WTC11 (cell line): Measurements from ENCODE around the gene HIBADH. TPM values are rescaled to one million over a fixed set of nuclear protein-coding genes. Genes with fewer than 3 reads are reported as not detected.

Experiments used
- ATAC-seq: fragments of 200-7000 bp; cut with Tn5 transposase; 2 replicates; pipeline ENCODE4 v1.10.0; 2021; ENCODE audit warnings: mild to moderate bottlenecking, moderate library complexity
- CTCF ChIA-PET: fragments of 300-600 bp; sonication (Branson Sonifier 250); formaldehyde crosslinking; loops from one replicate; lab custom pipeline; 2021; ENCODE audit warnings: antibody characterized with exemption; lab: Charles Lee
- POLR2A ChIA-PET: fragments of 350-600 bp; sonication (Branson Sonifier 250); formaldehyde crosslinking; loops from one replicate; lab custom pipeline; 2021; ENCODE audit warnings: antibody characterized with exemption; lab: Charles Lee
- DNase-seq: peaks from one replicate; pipeline ENCODE4 v3.0.0; 2021; ENCODE audit warnings: low spot score
- H3K27ac Mint-ChIP-seq: 2 replicates; pipeline ENCODE4 v1.8.0; 2021; ENCODE audit warnings: mixed read lengths
- H3K27me3 Mint-ChIP-seq: 2 replicates; pipeline ENCODE4 v1.8.0; 2021; ENCODE audit warnings: low read depth, mild to moderate bottlenecking, moderate library complexity, mixed read lengths
- H3K36me3 Mint-ChIP-seq: 2 replicates; pipeline ENCODE4 v1.8.0; 2021; ENCODE audit warnings: mixed read lengths
- H3K4me1 Mint-ChIP-seq: 2 replicates; pipeline ENCODE4 v1.8.0; 2022; ENCODE audit warnings: mixed read lengths
- H3K4me3 Mint-ChIP-seq: 2 replicates; pipeline ENCODE4 v1.8.0; 2021; ENCODE audit warnings: mild to moderate bottlenecking, moderate library complexity, mixed read lengths
- H3K9me3 Mint-ChIP-seq: 2 replicates; pipeline ENCODE4 v1.8.0; 2021; ENCODE audit warnings: mixed read lengths
- KAT7 ChIP-seq: sonication (generic); formaldehyde crosslinking; IDR thresholded peaks from 2 replicates; pipeline ENCODE4 v1.8.1; 2023; ENCODE audit warnings: missing genetic modification reagents, mild to moderate bottlenecking, borderline replicate concordance
- ZBTB43 ChIP-seq: sonication (generic); formaldehyde crosslinking; IDR thresholded peaks from 2 replicates; pipeline ENCODE4 v1.8.1; 2023; ENCODE audit warnings: mild to moderate bottlenecking, missing genetic modification reagents
- total RNA-seq: library from RNA; stranded (reverse); gene quantifications from 3 replicates; pipeline ENCODE4 v1.2.3, GENCODE V29; 2021
- TF ChIP-seq, protein P1 (sequence below): fragments of 250-450 bp; sonication (Bioruptor Pico); IDR thresholded peaks from 2 replicates; pipeline ENCODE4 v1.8.0; 2021; ENCODE audit warnings: mild to moderate bottlenecking
- TF ChIP-seq, protein P2 (sequence below): fragments of 250-450 bp; sonication (Bioruptor Pico); IDR thresholded peaks from 2 replicates; pipeline ENCODE4 v1.9.0; 2021; ENCODE audit warnings: mild to moderate bottlenecking
- TF ChIP-seq, protein P3 (sequence below): fragments of 200-600 bp; IDR thresholded peaks from 2 replicates; pipeline ENCODE4 v1.8.0; 2022; ENCODE audit warnings: antibody characterized with exemption
- TF ChIP-seq, protein P4 (sequence below): sonication (generic); formaldehyde crosslinking; IDR thresholded peaks from 2 replicates; pipeline ENCODE4 v1.8.0; 2023; ENCODE audit warnings: mild to moderate bottlenecking, missing genetic modification reagents
- TF ChIP-seq, protein P5 (sequence below): sonication (generic); formaldehyde crosslinking; IDR thresholded peaks from 2 replicates; pipeline ENCODE4 v1.8.0; 2022; ENCODE audit warnings: missing genetic modification reagents
- TF ChIP-seq, protein P6 (sequence below): sonication (generic); formaldehyde crosslinking; IDR thresholded peaks from 2 replicates; pipeline ENCODE4 v1.8.1; 2022; ENCODE audit warnings: low read depth, missing genetic modification reagents, borderline replicate concordance

The HIBADH gene
- total RNA-seq, 1 experiment from 2014 or later: 27.9 TPM

GRCh38 chr7:27586825-27587224 is 75.9 kb downstream of the HIBADH start:
- H3K27ac Mint-ChIP-seq: no peak overlapping the region

GRCh38 chr7:27585781-27586447 is 76.8 kb downstream of the HIBADH start:
- POLR2A ChIA-PET: interaction anchor here (0.6 kb wide), 1 partner anchor 186 kb away, joined by 3 read pairs; no protein-coding TSS in a partner anchor
- CTCF ChIA-PET: interaction anchor here (1.6 to 2.5 kb wide), 2 partner anchors 8 to 20 kb away, joined by 7 to 21 read pairs; no protein-coding TSS in a partner anchor
- no peak for TF ChIP-seq KAT7 (CRISPR knock-in tag)
- TF ChIP-seq, protein P1, sequence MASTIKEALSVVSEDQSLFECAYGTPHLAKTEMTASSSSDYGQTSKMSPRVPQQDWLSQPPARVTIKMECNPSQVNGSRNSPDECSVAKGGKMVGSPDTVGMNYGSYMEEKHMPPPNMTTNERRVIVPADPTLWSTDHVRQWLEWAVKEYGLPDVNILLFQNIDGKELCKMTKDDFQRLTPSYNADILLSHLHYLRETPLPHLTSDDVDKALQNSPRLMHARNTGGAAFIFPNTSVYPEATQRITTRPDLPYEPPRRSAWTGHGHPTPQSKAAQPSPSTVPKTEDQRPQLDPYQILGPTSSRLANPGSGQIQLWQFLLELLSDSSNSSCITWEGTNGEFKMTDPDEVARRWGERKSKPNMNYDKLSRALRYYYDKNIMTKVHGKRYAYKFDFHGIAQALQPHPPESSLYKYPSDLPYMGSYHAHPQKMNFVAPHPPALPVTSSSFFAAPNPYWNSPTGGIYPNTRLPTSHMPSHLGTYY: no peak
- TF ChIP-seq, protein P2, sequence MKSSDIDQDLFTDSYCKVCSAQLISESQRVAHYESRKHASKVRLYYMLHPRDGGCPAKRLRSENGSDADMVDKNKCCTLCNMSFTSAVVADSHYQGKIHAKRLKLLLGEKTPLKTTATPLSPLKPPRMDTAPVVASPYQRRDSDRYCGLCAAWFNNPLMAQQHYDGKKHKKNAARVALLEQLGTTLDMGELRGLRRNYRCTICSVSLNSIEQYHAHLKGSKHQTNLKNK: no peak
- TF ChIP-seq, protein P3, sequence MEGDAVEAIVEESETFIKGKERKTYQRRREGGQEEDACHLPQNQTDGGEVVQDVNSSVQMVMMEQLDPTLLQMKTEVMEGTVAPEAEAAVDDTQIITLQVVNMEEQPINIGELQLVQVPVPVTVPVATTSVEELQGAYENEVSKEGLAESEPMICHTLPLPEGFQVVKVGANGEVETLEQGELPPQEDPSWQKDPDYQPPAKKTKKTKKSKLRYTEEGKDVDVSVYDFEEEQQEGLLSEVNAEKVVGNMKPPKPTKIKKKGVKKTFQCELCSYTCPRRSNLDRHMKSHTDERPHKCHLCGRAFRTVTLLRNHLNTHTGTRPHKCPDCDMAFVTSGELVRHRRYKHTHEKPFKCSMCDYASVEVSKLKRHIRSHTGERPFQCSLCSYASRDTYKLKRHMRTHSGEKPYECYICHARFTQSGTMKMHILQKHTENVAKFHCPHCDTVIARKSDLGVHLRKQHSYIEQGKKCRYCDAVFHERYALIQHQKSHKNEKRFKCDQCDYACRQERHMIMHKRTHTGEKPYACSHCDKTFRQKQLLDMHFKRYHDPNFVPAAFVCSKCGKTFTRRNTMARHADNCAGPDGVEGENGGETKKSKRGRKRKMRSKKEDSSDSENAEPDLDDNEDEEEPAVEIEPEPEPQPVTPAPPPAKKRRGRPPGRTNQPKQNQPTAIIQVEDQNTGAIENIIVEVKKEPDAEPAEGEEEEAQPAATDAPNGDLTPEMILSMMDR: no peak
- TF ChIP-seq, protein P4, sequence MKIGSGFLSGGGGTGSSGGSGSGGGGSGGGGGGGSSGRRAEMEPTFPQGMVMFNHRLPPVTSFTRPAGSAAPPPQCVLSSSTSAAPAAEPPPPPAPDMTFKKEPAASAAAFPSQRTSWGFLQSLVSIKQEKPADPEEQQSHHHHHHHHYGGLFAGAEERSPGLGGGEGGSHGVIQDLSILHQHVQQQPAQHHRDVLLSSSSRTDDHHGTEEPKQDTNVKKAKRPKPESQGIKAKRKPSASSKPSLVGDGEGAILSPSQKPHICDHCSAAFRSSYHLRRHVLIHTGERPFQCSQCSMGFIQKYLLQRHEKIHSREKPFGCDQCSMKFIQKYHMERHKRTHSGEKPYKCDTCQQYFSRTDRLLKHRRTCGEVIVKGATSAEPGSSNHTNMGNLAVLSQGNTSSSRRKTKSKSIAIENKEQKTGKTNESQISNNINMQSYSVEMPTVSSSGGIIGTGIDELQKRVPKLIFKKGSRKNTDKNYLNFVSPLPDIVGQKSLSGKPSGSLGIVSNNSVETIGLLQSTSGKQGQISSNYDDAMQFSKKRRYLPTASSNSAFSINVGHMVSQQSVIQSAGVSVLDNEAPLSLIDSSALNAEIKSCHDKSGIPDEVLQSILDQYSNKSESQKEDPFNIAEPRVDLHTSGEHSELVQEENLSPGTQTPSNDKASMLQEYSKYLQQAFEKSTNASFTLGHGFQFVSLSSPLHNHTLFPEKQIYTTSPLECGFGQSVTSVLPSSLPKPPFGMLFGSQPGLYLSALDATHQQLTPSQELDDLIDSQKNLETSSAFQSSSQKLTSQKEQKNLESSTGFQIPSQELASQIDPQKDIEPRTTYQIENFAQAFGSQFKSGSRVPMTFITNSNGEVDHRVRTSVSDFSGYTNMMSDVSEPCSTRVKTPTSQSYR (CRISPR knock-in tag): no peak

More at GRCh38 chr7:27586825-27587224, 75.9 kb downstream of the HIBADH start:
- peaks cover 45% of the 10 kb centered on the region for H3K4me1 Mint-ChIP-seq
- DNase-seq (peak; percentile 13), ATAC-seq (no peak)
- no peaks in the 10 kb centered on the region for H3K9me3 Mint-ChIP-seq
- ChIA-PET CTCF (interaction anchor here (0.8 to 2.5 kb wide), 6 partner anchors 8 to 507 kb away, joined by 3 to 21 read pairs (median 6); partner anchors contain the start of gene TAX1BP1), POLR2A (interaction anchor here (0.6 kb wide), 1 partner anchor 894 kb away, joined by 3 read pairs; no protein-coding TSS in a partner anchor)
- no peaks in the 10 kb centered on the region for H3K36me3 Mint-ChIP-seq
- no peaks in the 10 kb centered on the region for H3K27me3 Mint-ChIP-seq
- H3K4me3 Mint-ChIP-seq: no peak overlapping the region
- TF ChIP-seq, protein P4 (CRISPR knock-in tag): no peak
- TF ChIP-seq, protein P5, sequence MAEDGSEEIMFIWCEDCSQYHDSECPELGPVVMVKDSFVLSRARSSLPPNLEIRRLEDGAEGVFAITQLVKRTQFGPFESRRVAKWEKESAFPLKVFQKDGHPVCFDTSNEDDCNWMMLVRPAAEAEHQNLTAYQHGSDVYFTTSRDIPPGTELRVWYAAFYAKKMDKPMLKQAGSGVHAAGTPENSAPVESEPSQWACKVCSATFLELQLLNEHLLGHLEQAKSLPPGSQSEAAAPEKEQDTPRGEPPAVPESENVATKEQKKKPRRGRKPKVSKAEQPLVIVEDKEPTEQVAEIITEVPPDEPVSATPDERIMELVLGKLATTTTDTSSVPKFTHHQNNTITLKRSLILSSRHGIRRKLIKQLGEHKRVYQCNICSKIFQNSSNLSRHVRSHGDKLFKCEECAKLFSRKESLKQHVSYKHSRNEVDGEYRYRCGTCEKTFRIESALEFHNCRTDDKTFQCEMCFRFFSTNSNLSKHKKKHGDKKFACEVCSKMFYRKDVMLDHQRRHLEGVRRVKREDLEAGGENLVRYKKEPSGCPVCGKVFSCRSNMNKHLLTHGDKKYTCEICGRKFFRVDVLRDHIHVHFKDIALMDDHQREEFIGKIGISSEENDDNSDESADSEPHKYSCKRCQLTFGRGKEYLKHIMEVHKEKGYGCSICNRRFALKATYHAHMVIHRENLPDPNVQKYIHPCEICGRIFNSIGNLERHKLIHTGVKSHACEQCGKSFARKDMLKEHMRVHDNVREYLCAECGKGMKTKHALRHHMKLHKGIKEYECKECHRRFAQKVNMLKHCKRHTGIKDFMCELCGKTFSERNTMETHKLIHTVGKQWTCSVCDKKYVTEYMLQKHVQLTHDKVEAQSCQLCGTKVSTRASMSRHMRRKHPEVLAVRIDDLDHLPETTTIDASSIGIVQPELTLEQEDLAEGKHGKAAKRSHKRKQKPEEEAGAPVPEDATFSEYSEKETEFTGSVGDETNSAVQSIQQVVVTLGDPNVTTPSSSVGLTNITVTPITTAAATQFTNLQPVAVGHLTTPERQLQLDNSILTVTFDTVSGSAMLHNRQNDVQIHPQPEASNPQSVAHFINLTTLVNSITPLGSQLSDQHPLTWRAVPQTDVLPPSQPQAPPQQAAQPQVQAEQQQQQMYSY: no peak
- TF ChIP-seq ZBTB43 (CRISPR knock-in tag): 0 out of 2 replicates have a peak, but pooled peaks have one; percentile 27
- TF ChIP-seq, protein P6, sequence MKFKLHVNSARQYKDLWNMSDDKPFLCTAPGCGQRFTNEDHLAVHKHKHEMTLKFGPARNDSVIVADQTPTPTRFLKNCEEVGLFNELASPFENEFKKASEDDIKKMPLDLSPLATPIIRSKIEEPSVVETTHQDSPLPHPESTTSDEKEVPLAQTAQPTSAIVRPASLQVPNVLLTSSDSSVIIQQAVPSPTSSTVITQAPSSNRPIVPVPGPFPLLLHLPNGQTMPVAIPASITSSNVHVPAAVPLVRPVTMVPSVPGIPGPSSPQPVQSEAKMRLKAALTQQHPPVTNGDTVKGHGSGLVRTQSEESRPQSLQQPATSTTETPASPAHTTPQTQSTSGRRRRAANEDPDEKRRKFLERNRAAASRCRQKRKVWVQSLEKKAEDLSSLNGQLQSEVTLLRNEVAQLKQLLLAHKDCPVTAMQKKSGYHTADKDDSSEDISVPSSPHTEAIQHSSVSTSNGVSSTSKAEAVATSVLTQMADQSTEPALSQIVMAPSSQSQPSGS (CRISPR knock-in tag): no peak

More at GRCh38 chr7:27585781-27586447, 76.8 kb downstream of the HIBADH start:
- Mint-ChIP-seq H3K4me1 (peaks cover 41% of the 10 kb centered on the region), H3K36me3 (no peaks in the 10 kb centered on the region), H3K27me3 (no peaks in the 10 kb centered on the region), H3K27ac (no peak overlapping the region), H3K4me3 (no peak overlapping the region), H3K9me3 (no peaks in the 10 kb centered on the region)
- ATAC-seq (no peak), DNase-seq (no peak)
